Right ventricle myocardium superior (tissue), 1 donor: ENCODE results near the gene RARRES2. TPM values are rescaled to one million over a fixed set of nuclear protein-coding genes. Genes with fewer than 3 reads are reported as not detected.

ENCODE experiments used
- ATAC-seq: fragments of 200-7000 bp; cut with Tn5 transposase; one replicate; pipeline ENCODE4 v1.9.1; 2020; ENCODE audit warnings: mild to moderate bottlenecking; ENCODE audit not compliant: poor library complexity
- DNase-seq: peaks from one replicate; pipeline ENCODE4 v3.0.0-alpha.2; 2020
- intact Hi-C: fragments of 100-400 bp; cut with DNase I; formaldehyde crosslinking; loops from one replicate; pipeline ENCODE4 v1.11.2; 2022
- total RNA-seq: library from RNA; stranded (reverse); fragmentation: NEBNext Ultra II Directional; extraction: Animal tissue kit (Norgen Biotek cat#: 25700); gene quantifications from one replicate; pipeline ENCODE4 v1.2.1, GENCODE V29; 2021
- donor health status: DM: no; HTN: yes; CAD: no; lungs with severe emphysema.

Gene RARRES2
- total RNA-seq, 1 donor from 2014 or later, result 24.0 TPM

GRCh38 chr7:150367677-150368095, 26.3 kb upstream of the RARRES2 start:
- ATAC-seq (no peak), DNase-seq (no peak)
- intact Hi-C loops, result no loop called here

- DNase-seq (no peak), ATAC-seq (no peak)
- intact Hi-C loops, result no loop called here
Measured at GRCh38 chr7:150365673-150366398, 24.4 kb upstream of the RARRES2 start.

GRCh38 chr7:150365194-150365593, 23.8 kb upstream of the RARRES2 start:
- ATAC-seq (no peak), DNase-seq (no peak)
- intact Hi-C loops, result no loop called here

GRCh38 chr7:150363872-150364271, 22.4 kb upstream of the RARRES2 start:
- ATAC-seq, result no peak
- intact Hi-C loops, result no loop called here
- no peak for DNase-seq

- ATAC-seq (no peak), DNase-seq (no peak)
- intact Hi-C loops, result no loop called here
Measured at GRCh38 chr7:150363370-150363769, 21.9 kb upstream of the RARRES2 start.

GRCh38 chr7:150361807-150362621, 20.6 kb upstream of the RARRES2 start:
- DNase-seq (no peak), ATAC-seq (peak; percentile 12)
- intact Hi-C loops, result no loop called here

- no peak for ATAC-seq
- no peak for DNase-seq
- intact Hi-C loops, result no loop called here
Measured at GRCh38 chr7:150361402-150361801, 20.0 kb upstream of the RARRES2 start.

- ATAC-seq (no peak), DNase-seq (no peak)
- intact Hi-C loops, result no loop called here
Measured at GRCh38 chr7:150360363-150361058, 19.1 kb upstream of the RARRES2 start.

- no peak for DNase-seq
- intact Hi-C loops, result loop anchor here (5.0 kb wide), 1 partner anchor 58 kb away; no protein-coding TSS in a partner anchor
- no peak for ATAC-seq
Measured at GRCh38 chr7:150359622-150360362, 18.4 kb upstream of the RARRES2 start.

- ATAC-seq, result no peak
- intact Hi-C loops, result loop anchor here (5.0 kb wide), 1 partner anchor 58 kb away; no protein-coding TSS in a partner anchor
- no peak for DNase-seq
Measured at GRCh38 chr7:150358988-150359621, 17.7 kb upstream of the RARRES2 start.

GRCh38 chr7:150358433-150358832, 17.0 kb upstream of the RARRES2 start:
- ATAC-seq, result no peak

GRCh38 chr7:150357771-150358427, 16.5 kb upstream of the RARRES2 start:
- ATAC-seq, result no peak
- intact Hi-C loops, result loop anchor here (5.0 kb wide), 1 partner anchor 59 kb away; no protein-coding TSS in a partner anchor
- DNase-seq, result no peak

More at GRCh38 chr7:150358433-150358832, 17.0 kb upstream of the RARRES2 start:
- intact Hi-C loops, result loop anchor here (5.0 kb wide), 1 partner anchor 59 kb away; no protein-coding TSS in a partner anchor
- no peak for DNase-seq

- DNase-seq (no peak), ATAC-seq (no peak)
- intact Hi-C loops, result loop anchor here (5.0 kb wide), 1 partner anchor 60 kb away; no protein-coding TSS in a partner anchor
Measured at GRCh38 chr7:150357270-150357669, 15.8 kb upstream of the RARRES2 start.

- DNase-seq, result no peak
- ATAC-seq, result no peak
- intact Hi-C loops, result loop anchor here (5.0 kb wide), 1 partner anchor 61 kb away; no protein-coding TSS in a partner anchor
Measured at GRCh38 chr7:150356265-150356897, 15.0 kb upstream of the RARRES2 start.

- DNase-seq, result no peak
- intact Hi-C loops, result loop anchor here (5.0 kb wide), 1 partner anchor 62 kb away; no protein-coding TSS in a partner anchor
Measured at GRCh38 chr7:150355666-150356059, 14.2 kb upstream of the RARRES2 start.

GRCh38 chr7:150351587-150352194, 10.3 kb upstream of the RARRES2 start:
- no peak for ATAC-seq
- intact Hi-C loops, result no loop called here
- DNase-seq, result no peak

More at GRCh38 chr7:150355666-150356059, 14.2 kb upstream of the RARRES2 start:
- no peak for ATAC-seq
